ENCODE results near the gene ELMO1. TPM values are rescaled to one million over a fixed set of nuclear protein-coding genes. Genes with fewer than 3 reads are reported as not detected.

The ELMO1 gene
- total and polyA plus RNA-seq, 2 of the 13 experiments (the other 11 are each of a cell fraction or from before 2014, with no cell fraction given) = 0.11 to 0.17 TPM

DNA sequence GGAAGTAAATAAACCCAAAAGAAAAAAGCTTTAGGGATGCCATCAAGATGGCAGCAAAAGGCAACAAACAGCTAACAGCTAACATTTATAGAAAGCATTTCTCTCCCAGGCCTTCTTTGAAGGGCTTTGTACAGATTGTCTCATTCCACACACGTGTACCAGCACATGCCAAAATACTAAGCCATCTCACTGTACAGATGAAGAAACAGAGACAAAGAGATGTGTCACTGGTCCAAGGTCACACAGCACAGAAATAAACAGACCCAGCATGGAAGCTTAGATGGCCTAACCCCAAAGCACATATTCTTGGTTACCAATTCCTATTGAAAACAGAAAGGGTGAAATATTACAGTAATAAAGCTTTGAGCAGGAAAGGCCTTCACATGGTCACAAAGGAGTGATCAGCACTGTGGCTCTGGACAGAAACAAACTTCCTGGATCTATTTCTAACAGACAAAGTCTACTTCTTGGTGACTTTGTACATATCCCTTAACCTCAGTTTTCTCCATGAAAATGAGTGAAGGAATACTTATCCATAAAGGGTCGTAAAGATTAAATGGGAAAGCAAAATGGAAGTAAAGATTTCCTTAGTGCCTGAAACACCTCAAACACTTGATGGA lies 346.0 kb downstream of the ELMO1 start:
- in situ Hi-C loops (cut with HindIII; ENCODE audit: extremely low pct_ligation_motif_present, low pct_unique_long_range_greater_than_20kb) = no loop called here
- ATAC-seq (no peak; the same call in 1 of the 3 replicates), FAIRE-seq (no peak), DNase-seq (ENCODE audit: low spot score) (peak; percentile 28)
- H3K9ac ChIP-seq (ENCODE audit: insufficient read depth, low read depth, low read length) = no peak overlapping the region
- BruUV-seq (replicated peaks) = no TSS peak
- H3K4me3 ChIP-seq (replicated peaks in 1 of 3; ENCODE audit: insufficient read depth in 1 of 3, low read depth in 2 of 3, low read length in 3 of 3) = no peak overlapping the region
- intact Hi-C loops (cut with micrococcal nuclease; ENCODE audit: unreplicated experiment) = loop anchor here (5.0 to 10.0 kb wide), 2 partner anchors 50 to 72 kb away; no protein-coding TSS in a partner anchor
- no peaks in the 10 kb centered on the region for H3K79me2 ChIP-seq (ENCODE audit: insufficient read depth, low read length)
- ChIA-PET CTCF (ENCODE audit: low intra/inter-chr PET ratio, low total read pairs) (no interaction called here), POLR2A (no interaction called here)
- H2AFZ ChIP-seq (ENCODE audit: low read length) = no peak overlapping the region
- no peak overlapping the region for H3K27ac ChIP-seq (ENCODE audit: extremely low read length, insufficient read depth, low read length)
- no peaks in the 10 kb centered on the region for H3K9me3 ChIP-seq (ENCODE audit: low read length)
- no peak overlapping the region for H3K4me2 ChIP-seq (ENCODE audit: low read depth, low read length)
- TF ChIP-seq ZMYM3 (CRISPR knock-in tag; IDR thresholded peaks at IDR 0.05) (peak; percentile 70), ZNF644 (CRISPR knock-in tag; IDR thresholded peaks at IDR 0.05; ENCODE audit: low read depth) (0 out of 2 replicates have a peak, but pooled peaks have one; percentile 42), MIER2 (CRISPR knock-in tag; IDR thresholded peaks at IDR 0.05) (peak; percentile 90), HMGA1 (CRISPR knock-in tag; conservative IDR thresholded peaks at IDR 0.05) (no peak), YEATS4 (CRISPR knock-in tag; IDR thresholded peaks at IDR 0.05; ENCODE audit: borderline replicate concordance) (no peak), KDM1A (CRISPR knock-in tag; IDR thresholded peaks at IDR 0.05) (peak; percentile 56; the same call in 1 of the 2 replicates), ZNF605 (CRISPR knock-in tag; IDR thresholded peaks at IDR 0.05) (no peak), HNF4A (CRISPR knock-in tag; IDR thresholded peaks at IDR 0.05) (0 out of 2 replicates have a peak, but pooled peaks have one; percentile 21), SOX13 (IDR thresholded peaks at IDR 0.05) (no peak; the same call in 1 of the 2 replicates), SOX13 (CRISPR knock-in tag; conservative IDR thresholded peaks at IDR 0.05 in 1 of 2, IDR thresholded peaks at IDR 0.05 in 1 of 2) (peak in 1 of 2 experiments; percentile 55; a peak in 1 of 4 replicates), ELF3 (CRISPR knock-in tag; IDR thresholded peaks at IDR 0.05) (peak; percentile 44; the same call in 1 of the 2 replicates), ZNF768 (CRISPR knock-in tag; IDR thresholded peaks at IDR 0.05) (peak; percentile 83; the same call in 1 of the 2 replicates), FOSL2 (CRISPR knock-in tag; IDR thresholded peaks at IDR 0.05) (peak; percentile 60)
- TF ChIP-seq, protein P1, sequence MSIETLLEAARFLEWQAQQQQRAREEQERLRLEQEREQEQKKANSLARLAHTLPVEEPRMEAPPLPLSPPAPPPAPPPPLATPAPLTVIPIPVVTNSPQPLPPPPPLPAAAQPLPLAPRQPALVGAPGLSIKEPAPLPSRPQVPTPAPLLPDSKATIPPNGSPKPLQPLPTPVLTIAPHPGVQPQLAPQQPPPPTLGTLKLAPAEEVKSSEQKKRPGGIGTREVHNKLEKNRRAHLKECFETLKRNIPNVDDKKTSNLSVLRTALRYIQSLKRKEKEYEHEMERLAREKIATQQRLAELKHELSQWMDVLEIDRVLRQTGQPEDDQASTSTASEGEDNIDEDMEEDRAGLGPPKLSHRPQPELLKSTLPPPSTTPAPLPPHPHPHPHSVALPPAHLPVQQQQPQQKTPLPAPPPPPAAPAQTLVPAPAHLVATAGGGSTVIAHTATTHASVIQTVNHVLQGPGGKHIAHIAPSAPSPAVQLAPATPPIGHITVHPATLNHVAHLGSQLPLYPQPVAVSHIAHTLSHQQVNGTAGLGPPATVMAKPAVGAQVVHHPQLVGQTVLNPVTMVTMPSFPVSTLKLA (IDR thresholded peaks at IDR 0.05) = peak; percentile 51; the same call in 1 of the 2 replicates
- TF ChIP-seq, protein P2, sequence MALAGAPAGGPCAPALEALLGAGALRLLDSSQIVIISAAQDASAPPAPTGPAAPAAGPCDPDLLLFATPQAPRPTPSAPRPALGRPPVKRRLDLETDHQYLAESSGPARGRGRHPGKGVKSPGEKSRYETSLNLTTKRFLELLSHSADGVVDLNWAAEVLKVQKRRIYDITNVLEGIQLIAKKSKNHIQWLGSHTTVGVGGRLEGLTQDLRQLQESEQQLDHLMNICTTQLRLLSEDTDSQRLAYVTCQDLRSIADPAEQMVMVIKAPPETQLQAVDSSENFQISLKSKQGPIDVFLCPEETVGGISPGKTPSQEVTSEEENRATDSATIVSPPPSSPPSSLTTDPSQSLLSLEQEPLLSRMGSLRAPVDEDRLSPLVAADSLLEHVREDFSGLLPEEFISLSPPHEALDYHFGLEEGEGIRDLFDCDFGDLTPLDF (CRISPR knock-in tag; IDR thresholded peaks at IDR 0.05) = no peak
- TF ChIP-seq, protein P3, sequence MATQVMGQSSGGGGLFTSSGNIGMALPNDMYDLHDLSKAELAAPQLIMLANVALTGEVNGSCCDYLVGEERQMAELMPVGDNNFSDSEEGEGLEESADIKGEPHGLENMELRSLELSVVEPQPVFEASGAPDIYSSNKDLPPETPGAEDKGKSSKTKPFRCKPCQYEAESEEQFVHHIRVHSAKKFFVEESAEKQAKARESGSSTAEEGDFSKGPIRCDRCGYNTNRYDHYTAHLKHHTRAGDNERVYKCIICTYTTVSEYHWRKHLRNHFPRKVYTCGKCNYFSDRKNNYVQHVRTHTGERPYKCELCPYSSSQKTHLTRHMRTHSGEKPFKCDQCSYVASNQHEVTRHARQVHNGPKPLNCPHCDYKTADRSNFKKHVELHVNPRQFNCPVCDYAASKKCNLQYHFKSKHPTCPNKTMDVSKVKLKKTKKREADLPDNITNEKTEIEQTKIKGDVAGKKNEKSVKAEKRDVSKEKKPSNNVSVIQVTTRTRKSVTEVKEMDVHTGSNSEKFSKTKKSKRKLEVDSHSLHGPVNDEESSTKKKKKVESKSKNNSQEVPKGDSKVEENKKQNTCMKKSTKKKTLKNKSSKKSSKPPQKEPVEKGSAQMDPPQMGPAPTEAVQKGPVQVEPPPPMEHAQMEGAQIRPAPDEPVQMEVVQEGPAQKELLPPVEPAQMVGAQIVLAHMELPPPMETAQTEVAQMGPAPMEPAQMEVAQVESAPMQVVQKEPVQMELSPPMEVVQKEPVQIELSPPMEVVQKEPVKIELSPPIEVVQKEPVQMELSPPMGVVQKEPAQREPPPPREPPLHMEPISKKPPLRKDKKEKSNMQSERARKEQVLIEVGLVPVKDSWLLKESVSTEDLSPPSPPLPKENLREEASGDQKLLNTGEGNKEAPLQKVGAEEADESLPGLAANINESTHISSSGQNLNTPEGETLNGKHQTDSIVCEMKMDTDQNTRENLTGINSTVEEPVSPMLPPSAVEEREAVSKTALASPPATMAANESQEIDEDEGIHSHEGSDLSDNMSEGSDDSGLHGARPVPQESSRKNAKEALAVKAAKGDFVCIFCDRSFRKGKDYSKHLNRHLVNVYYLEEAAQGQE (IDR thresholded peaks at IDR 0.05; ENCODE audit: borderline replicate concordance in 1 of 2, low read depth in 1 of 2, low read length in 2 of 2) = peak; percentile 17 to 91
- peaks cover 44% of the 10 kb centered on the region for H3K4me1 ChIP-seq (ENCODE audit: insufficient read depth, low read length)
- H4K20me1 ChIP-seq (ENCODE audit: insufficient read depth, low read length) = no peaks in the 10 kb centered on the region
- 0 out of 5 replicates have a peak, but pooled peaks cover 0 to 1% of the 10 kb centered on the region in 2 experiments for H3K27me3 ChIP-seq (ENCODE audit: control insufficient read depth in 1 of 2, insufficient read depth in 2 of 2, low read length in 2 of 2)
- 61% methylated on average over 2 of the region's 2 CpGs for WGBS (ENCODE audit: low lambda C conversion rate)
- H3K36me3 ChIP-seq (replicated peaks in 1 of 2; ENCODE audit: control insufficient read depth in 1 of 2, insufficient read depth in 2 of 2, low read length in 2 of 2) = no peaks in the 10 kb centered on the region

All from HepG2 (cell line).